Measurements from ENCODE around the gene CD63.

DNA sequence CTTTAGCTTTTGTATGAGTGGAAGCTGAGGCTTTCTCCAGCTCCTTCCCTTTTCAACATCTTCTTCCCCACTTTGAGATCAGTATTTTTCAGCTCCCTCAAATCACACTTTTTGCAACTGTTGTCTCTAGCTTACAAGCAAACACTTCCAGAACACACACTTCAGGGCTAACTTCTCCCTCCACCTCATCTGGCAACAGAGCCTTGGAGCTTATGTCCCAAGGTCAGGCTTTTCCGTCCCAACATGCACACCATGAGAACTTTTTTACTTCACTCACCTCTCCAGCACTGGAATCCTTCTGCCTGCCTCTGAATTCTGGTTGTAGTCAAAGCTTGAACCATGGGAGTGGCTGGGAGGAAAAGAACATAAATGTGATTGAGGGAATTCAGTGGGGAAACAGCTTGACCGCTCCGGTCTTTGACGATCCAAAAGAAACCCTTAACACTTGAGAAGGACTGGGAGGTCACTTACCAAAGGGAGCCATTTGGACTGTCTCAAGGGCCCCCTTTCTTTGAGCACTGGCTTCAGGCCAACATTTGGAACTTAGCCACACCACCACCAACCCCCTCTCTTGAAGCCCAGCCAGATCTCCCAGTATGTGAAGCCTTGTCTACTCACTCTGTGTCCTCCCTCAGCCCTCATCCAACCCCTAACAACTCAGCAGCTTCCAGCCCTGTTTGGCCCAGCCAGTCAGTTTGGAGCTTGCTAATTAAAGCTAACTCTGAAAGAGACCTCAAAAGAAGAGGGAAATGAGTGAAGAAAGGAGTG is 16.8 kb downstream of the CD63 start:
- TF ChIP-seq, protein P1, sequence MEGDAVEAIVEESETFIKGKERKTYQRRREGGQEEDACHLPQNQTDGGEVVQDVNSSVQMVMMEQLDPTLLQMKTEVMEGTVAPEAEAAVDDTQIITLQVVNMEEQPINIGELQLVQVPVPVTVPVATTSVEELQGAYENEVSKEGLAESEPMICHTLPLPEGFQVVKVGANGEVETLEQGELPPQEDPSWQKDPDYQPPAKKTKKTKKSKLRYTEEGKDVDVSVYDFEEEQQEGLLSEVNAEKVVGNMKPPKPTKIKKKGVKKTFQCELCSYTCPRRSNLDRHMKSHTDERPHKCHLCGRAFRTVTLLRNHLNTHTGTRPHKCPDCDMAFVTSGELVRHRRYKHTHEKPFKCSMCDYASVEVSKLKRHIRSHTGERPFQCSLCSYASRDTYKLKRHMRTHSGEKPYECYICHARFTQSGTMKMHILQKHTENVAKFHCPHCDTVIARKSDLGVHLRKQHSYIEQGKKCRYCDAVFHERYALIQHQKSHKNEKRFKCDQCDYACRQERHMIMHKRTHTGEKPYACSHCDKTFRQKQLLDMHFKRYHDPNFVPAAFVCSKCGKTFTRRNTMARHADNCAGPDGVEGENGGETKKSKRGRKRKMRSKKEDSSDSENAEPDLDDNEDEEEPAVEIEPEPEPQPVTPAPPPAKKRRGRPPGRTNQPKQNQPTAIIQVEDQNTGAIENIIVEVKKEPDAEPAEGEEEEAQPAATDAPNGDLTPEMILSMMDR (IDR thresholded peaks at IDR 0.05): no peak
- TF ChIP-seq EP300 (IDR thresholded peaks at IDR 0.05): no peak
